Keratinocyte (primary cell): Measurements from ENCODE around the gene CASP4. TPM values are rescaled to one million over a fixed set of nuclear protein-coding genes. Genes with fewer than 3 reads are reported as not detected.

Experiments used
- DNase-seq: peaks from one replicate; pipeline ENCODE4 v3.0.0-alpha.2; 2011; ENCODE audit warnings: low read depth, missing footprints, low spot score
- FAIRE-seq: peaks from 2 replicates; lab custom pipeline; 2011; peaks lifted over from hg19 to GRCh38; lab: Jason Lieb, UNC
- H2AFZ ChIP-seq: 2 replicates; pipeline ENCODE4 v1.6.0; 2012; ENCODE audit warnings: low read length, control low read depth, inconsistent platforms; ENCODE audit not compliant: control insufficient read depth
- H3K27ac ChIP-seq: 2 replicates; pipeline ENCODE4 v1.5.1; 2011; ENCODE audit warnings: low read length; ENCODE audit not compliant: control insufficient read depth, insufficient read depth
- H3K27me3 ChIP-seq: 3 replicates; pipeline ENCODE4 v1.6.0; 2011; ENCODE audit warnings: low read length; ENCODE audit not compliant: control insufficient read depth, insufficient read depth; ENCODE audit errors: extremely low read depth
- H3K36me3 ChIP-seq, 2 experiments: 2 replicates in 1 of 2; 3 replicates in 1 of 2; pipeline ENCODE4 v1.5.1; 2011; ENCODE audit warnings: low read length in 2 of 2, mild to moderate bottlenecking in 1 of 2; ENCODE audit not compliant: control insufficient read depth in 2 of 2, insufficient read depth in 2 of 2; ENCODE audit errors: extremely low read depth in 1 of 2
- H3K4me1 ChIP-seq: 3 replicates; pipeline ENCODE4 v1.5.1; 2011; ENCODE audit warnings: low read length; ENCODE audit not compliant: control insufficient read depth, insufficient read depth; ENCODE audit errors: extremely low read depth
- H3K4me2 ChIP-seq: 3 replicates; pipeline ENCODE4 v1.6.0; 2011; ENCODE audit warnings: low read depth, low read length; ENCODE audit not compliant: control insufficient read depth, insufficient read depth; ENCODE audit errors: extremely low read depth
- H3K4me3 ChIP-seq, 3 experiments: fragments of 200-600 bp in 1 of 3; sonication (generic) in 1 of 3; 2 replicates in 2 of 3; 3 replicates in 1 of 3; pipeline ENCODE4 v1.5.1; 2011 to 2016; ENCODE audit warnings: low read length in 3 of 3, mild to moderate bottlenecking in 3 of 3, control low read depth in 2 of 3, inconsistent platforms in 1 of 3, low read depth in 1 of 3, mixed read lengths in 1 of 3, mixed run types in 1 of 3, moderate library complexity in 1 of 3; ENCODE audit not compliant: control insufficient read depth in 2 of 3, insufficient read depth in 2 of 3; ENCODE audit errors: extremely low read depth in 1 of 3
- H3K79me2 ChIP-seq: 2 replicates; pipeline ENCODE4 v1.6.0; 2012; ENCODE audit warnings: low read length; ENCODE audit not compliant: control insufficient read depth, insufficient read depth
- H3K9ac ChIP-seq: 3 replicates; pipeline ENCODE4 v1.6.0; 2011; ENCODE audit warnings: low read length; ENCODE audit not compliant: control insufficient read depth, insufficient read depth; ENCODE audit errors: extremely low read depth
- H3K9me1 ChIP-seq: 3 replicates; pipeline ENCODE4 v1.6.0; 2011; ENCODE audit warnings: low read length; ENCODE audit not compliant: control insufficient read depth, insufficient read depth; ENCODE audit errors: extremely low read depth
- H3K9me3 ChIP-seq: 2 replicates; pipeline ENCODE4 v1.5.1; 2012; ENCODE audit warnings: low read depth, low read length; ENCODE audit not compliant: control insufficient read depth
- H4K20me1 ChIP-seq: 3 replicates; pipeline ENCODE4 v1.6.0; 2011; ENCODE audit warnings: low read length; ENCODE audit not compliant: control insufficient read depth, insufficient read depth; ENCODE audit errors: extremely low read depth
- EZH2 ChIP-seq: IDR thresholded peaks from one replicate; pipeline ENCODE4 v1.6.1; 2012; ENCODE audit warnings: inconsistent platforms, mild to moderate bottlenecking, low read length, moderate library complexity
- dilution Hi-C: fragments of 300-500 bp; cut with MboI; formaldehyde crosslinking; loops from one replicate; pipeline ENCODE4 v1.7.0; 2020; ENCODE audit warnings: low sequenced_read_pairs; ENCODE audit not compliant: extremely low pct_ligation_motif_present
- polyA plus RNA-seq, 5 experiments: library from polyadenylated mRNA; depleted of rRNA in 3 of 5; stranded (reverse) in 3 of 5; stranded (forward) in 1 of 5; unstranded in 1 of 5; fragments of >200 nt; gene quantifications; 1 replicate in 1 of 5; 2 replicates in 3 of 5; 3 replicates in 1 of 5; pipeline versions ENCODE4 v1.2.1 to v1.2.3, GENCODE V29; 2011 to 2012; ENCODE audit warnings: missing spikeins in 2 of 5, low read depth in 1 of 5, low replicate concordance in 1 of 5
- TF ChIP-seq, protein P1 (sequence below), 3 experiments: IDR thresholded peaks in 1 of 3; conservative IDR thresholded peaks in 1 of 3; optimal IDR thresholded peaks in 1 of 3; 2 replicates in 2 of 3; 3 replicates in 1 of 3; pipeline versions ENCODE3 to v1.5.1; 2011; ENCODE audit warnings: low read length in 3 of 3, mild to moderate bottlenecking in 3 of 3, moderate library complexity in 2 of 3, control low read depth in 1 of 3, inconsistent platforms in 1 of 3; ENCODE audit not compliant: insufficient read depth in 2 of 3; ENCODE audit errors: extremely low read depth in 1 of 3

The CASP4 gene
- polyA plus RNA-seq, 1 donor (not counting 4 experiments of a cell fraction or from before 2014, with no cell fraction given), result 127 TPM

DNA sequence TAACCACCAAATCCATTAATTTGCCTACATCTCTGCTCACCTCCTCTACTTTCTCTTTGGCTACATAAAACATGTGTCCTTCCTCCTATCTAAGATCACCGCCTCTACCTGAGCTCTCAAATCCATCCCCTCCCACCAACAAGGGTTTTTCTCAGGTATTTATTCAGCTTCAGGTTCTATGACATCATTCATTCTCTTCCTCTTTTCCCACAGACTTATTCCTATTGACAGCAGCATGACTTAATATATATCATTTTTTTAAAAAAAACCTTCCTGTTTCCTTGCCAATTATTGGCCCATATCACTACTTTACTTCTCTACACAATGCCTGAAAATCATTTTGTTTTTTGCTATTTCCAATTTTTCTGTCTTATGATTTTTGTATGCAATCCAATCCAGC is 74.5 kb downstream of the CASP4 start:
- H3K4me1 ChIP-seq, result no peaks in the 10 kb centered on the region
- H3K4me2 ChIP-seq, result no peak overlapping the region
- no peak overlapping the region for H3K27ac ChIP-seq
- H3K27me3 ChIP-seq, result no peaks in the 10 kb centered on the region
- TF ChIP-seq, protein P1, sequence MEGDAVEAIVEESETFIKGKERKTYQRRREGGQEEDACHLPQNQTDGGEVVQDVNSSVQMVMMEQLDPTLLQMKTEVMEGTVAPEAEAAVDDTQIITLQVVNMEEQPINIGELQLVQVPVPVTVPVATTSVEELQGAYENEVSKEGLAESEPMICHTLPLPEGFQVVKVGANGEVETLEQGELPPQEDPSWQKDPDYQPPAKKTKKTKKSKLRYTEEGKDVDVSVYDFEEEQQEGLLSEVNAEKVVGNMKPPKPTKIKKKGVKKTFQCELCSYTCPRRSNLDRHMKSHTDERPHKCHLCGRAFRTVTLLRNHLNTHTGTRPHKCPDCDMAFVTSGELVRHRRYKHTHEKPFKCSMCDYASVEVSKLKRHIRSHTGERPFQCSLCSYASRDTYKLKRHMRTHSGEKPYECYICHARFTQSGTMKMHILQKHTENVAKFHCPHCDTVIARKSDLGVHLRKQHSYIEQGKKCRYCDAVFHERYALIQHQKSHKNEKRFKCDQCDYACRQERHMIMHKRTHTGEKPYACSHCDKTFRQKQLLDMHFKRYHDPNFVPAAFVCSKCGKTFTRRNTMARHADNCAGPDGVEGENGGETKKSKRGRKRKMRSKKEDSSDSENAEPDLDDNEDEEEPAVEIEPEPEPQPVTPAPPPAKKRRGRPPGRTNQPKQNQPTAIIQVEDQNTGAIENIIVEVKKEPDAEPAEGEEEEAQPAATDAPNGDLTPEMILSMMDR (optimal IDR thresholded peaks at IDR 0.05 in 1 of 3, IDR thresholded peaks at IDR 0.05 in 1 of 3, conservative IDR thresholded peaks at IDR 0.05 in 1 of 3; ENCODE audit: extremely low read depth in 1 of 3, insufficient read depth in 2 of 3, low read length in 3 of 3), result no peak
- TF ChIP-seq EZH2, result no peak
- H3K9me1 ChIP-seq, result no peaks in the 10 kb centered on the region
- H3K9me3 ChIP-seq, result no peaks in the 10 kb centered on the region
- no peak overlapping the region for H2AFZ ChIP-seq
- dilution Hi-C loops, result no loop called here
- DNase-seq (no peak), FAIRE-seq (no peak)
- H3K79me2 ChIP-seq, result no peaks in the 10 kb centered on the region
- H3K4me3 ChIP-seq, result no peak overlapping the region
- no peaks in the 10 kb centered on the region for H4K20me1 ChIP-seq
- H3K9ac ChIP-seq, result no peak overlapping the region
- H3K36me3 ChIP-seq, result no peaks in the 10 kb centered on the region

Other genes with a start within 250 kb of the CASP4 start
- not detected in 3 replicates for gene CASP12, start 70.1 kb downstream of the CASP4 start, polyA plus RNA-seq
- gene CASP5, start 54.6 kb upstream of the CASP4 start, polyA plus RNA-seq, result 0.15 TPM in 1 of 3 replicates, not detected in the others
- gene CASP1, start 66.6 kb upstream of the CASP4 start, polyA plus RNA-seq, result 30.7 to 69.1 TPM (median 56.0 TPM) in 3 replicates
- gene CARD16, start 76.8 kb upstream of the CASP4 start, polyA plus RNA-seq, result 11.9 to 16.6 TPM (median 13.4 TPM) in 3 replicates
- 2.5 to 11.5 TPM (median 10.4 TPM) in 3 replicates for gene CARD18, start 171.2 kb upstream of the CASP4 start, polyA plus RNA-seq